Peyer's patch (tissue), 4 donors: Measurements from ENCODE around the gene AK1. TPM values are rescaled to one million over a fixed set of nuclear protein-coding genes. Genes with fewer than 3 reads are reported as not detected.

ENCODE experiments used
- DNase-seq, 3 donors: peaks; one replicate each; pipeline ENCODE4 v3.0.0-alpha.2; 2017 to 2019
- H3K27ac ChIP-seq, 4 donors: fragments of 200-600 bp; sonication (generic); one replicate each; pipeline ENCODE4 v1.5.1; 2016 to 2019
- H3K27me3 ChIP-seq, 2 donors: fragments of 200-600 bp; sonication (generic); one replicate each; pipeline ENCODE4 v1.5.1; 2019
- H3K36me3 ChIP-seq, 3 donors: fragments of 200-600 bp; sonication (generic); one replicate each; pipeline ENCODE4 v1.5.1; 2016 to 2019
- H3K4me1 ChIP-seq, 4 donors: fragments of 200-600 bp; sonication (generic); one replicate each; pipeline ENCODE4 v1.5.1; 2016 to 2019
- H3K4me3 ChIP-seq, 4 donors: fragments of 200-600 bp; sonication (generic); 1 replicate in 3 of 4; 2 replicates in 1 of 4; pipeline ENCODE4 v1.5.1; 2016 to 2019; ENCODE audit warnings: mild to moderate bottlenecking in 1 of 4
- H3K9me3 ChIP-seq, 4 donors: fragments of 200-600 bp; sonication (generic); one replicate each; pipeline ENCODE4 v1.5.1; 2016 to 2019; ENCODE audit warnings: mild to moderate bottlenecking in 1 of 4
- POLR2A ChIP-seq, 2 donors: fragments of 450-650 bp; IDR thresholded peaks; one replicate each; pipeline ENCODE4 v1.5.1; 2017; ENCODE audit warnings: antibody characterized with exemption in 2 of 2, mild to moderate bottlenecking in 2 of 2, moderate library complexity in 2 of 2
- total RNA-seq, 4 donors: library from RNA; depleted of rRNA; stranded (reverse); fragments of >200 nt; gene quantifications; one replicate each; pipeline ENCODE4 v1.1.0, GENCODE V29; 2016
- TF ChIP-seq, protein P1 (sequence below), 6 experiments: fragments of 450-650 bp in 4 of 6; fragments of 200-600 bp in 2 of 6; sonication (generic) in 1 of 6; IDR thresholded peaks; one replicate each; pipeline ENCODE4 v1.5.1; 2017 to 2019; ENCODE audit warnings: antibody characterized with exemption in 6 of 6, mild to moderate bottlenecking in 3 of 6, moderate library complexity in 1 of 6

The AK1 gene
- total RNA-seq, 4 donors from 2014 or later = 2.5 to 22.3 (median 18.4) TPM

DNA sequence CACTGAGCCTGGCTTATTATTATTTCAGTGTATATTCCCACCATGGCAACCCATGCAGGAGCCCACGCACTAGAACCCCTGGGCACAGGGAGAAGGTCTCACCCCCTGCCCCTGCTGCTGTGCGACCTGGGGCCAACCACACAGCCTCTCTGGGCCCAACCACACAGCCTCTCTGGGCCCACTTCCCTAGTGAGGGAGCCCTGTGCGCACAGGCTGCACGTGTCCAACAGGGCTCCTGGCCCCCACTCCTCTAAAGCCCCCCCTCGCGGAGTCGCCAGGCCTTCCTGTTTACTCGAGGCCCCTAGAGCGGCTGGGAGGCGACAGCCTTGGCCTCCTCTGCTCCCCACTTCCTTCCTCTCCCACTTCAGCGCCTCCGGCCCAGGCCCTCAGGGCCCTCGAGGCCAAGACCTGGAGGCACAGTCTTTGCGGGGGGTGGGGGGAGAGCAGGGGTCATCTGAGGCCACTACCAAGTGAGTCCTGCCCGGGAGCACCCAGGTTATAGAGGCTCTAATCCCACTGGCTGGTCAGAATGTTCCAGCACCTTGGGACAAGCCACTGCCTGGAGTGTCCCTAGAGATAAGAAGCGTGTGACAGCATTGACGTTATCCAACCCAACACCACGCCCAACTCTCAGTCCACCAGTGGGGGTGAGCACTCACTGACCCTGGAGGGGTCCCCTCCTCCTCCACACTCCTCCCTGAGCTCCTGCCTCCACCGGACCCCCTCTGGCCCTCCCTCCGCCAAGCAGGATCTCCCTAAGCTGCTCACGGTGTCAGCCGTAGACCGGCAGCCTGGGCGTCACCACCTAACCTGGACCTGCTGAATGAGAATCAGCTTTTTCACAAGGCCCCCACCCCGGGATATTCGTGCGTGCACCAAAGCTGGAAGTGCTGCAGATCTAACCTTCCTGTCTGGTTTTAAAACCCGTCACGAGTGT, 15.1 kb downstream of the AK1 start:
- Histone ChIP-seq H3K27ac (peak overlapping the region; percentile 77 to 82 (median 80)), H3K9me3 (no peaks in the 10 kb centered on the region), H3K4me1 (peaks cover 0 to 41% (median 36%) of the 10 kb centered on the region in 4 donors), H3K27me3 (no peaks in the 10 kb centered on the region), H3K4me3 (no peak overlapping the region), H3K36me3 (no peaks in the 10 kb centered on the region)
- TF ChIP-seq, protein P1, sequence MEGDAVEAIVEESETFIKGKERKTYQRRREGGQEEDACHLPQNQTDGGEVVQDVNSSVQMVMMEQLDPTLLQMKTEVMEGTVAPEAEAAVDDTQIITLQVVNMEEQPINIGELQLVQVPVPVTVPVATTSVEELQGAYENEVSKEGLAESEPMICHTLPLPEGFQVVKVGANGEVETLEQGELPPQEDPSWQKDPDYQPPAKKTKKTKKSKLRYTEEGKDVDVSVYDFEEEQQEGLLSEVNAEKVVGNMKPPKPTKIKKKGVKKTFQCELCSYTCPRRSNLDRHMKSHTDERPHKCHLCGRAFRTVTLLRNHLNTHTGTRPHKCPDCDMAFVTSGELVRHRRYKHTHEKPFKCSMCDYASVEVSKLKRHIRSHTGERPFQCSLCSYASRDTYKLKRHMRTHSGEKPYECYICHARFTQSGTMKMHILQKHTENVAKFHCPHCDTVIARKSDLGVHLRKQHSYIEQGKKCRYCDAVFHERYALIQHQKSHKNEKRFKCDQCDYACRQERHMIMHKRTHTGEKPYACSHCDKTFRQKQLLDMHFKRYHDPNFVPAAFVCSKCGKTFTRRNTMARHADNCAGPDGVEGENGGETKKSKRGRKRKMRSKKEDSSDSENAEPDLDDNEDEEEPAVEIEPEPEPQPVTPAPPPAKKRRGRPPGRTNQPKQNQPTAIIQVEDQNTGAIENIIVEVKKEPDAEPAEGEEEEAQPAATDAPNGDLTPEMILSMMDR (IDR thresholded peaks at IDR 0.05) = no peak
- TF ChIP-seq POLR2A (IDR thresholded peaks at IDR 0.05) = no peak
- peak; percentile 71 to 96 (median 94) for DNase-seq

DNA sequence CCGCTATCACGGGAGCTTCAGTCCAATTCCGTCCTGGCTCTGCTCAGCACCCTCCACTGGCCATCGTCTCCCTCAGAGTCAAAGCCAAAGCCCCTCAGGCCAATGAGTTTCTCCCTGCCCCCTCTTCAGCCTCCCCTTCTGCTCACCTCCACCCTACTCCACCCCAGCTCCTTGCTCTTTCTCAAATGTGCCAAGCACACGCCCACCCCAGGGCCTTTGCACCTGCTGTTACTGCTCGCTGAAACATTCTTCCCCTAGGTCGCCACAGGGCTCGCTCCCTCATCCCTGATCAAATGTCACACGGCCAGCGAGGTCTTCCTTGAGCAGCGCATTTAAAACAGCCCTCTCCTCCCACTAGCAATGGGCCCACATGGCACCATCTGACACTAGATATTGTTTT, 16.7 kb downstream of the AK1 start:
- Histone ChIP-seq H3K4me3 (no peak overlapping the region), H3K4me1 (peaks cover 0 to 41% (median 36%) of the 10 kb centered on the region in 4 donors), H3K27ac (peak overlapping the region in 2 of 4 donors; percentile 78 to 82), H3K9me3 (no peaks in the 10 kb centered on the region), H3K27me3 (no peaks in the 10 kb centered on the region), H3K36me3 (no peaks in the 10 kb centered on the region)
- no peak for TF ChIP-seq POLR2A (IDR thresholded peaks at IDR 0.05)
- TF ChIP-seq, protein P1 (IDR thresholded peaks at IDR 0.05) = no peak
- no peak for DNase-seq

DNA sequence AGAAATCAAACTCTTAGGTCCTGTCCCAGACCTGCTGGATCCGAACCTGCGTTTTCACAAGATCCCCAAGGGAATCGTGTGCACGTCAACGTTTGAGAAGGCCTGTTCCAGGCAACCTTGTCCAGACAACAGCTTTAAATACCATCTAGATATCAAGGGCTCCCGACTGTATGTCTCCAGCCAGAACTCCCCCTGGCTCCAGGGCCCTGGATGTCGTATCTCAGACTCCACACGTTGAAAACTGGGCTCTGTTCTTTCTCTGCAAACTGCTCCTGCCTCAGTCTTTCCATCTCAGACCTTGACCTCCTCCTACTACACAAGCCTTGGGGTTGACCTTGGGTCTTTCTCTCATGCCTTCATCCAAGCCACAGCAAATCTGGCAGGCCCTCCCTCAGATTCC, 17.2 kb downstream of the AK1 start:
- Histone ChIP-seq H3K27ac (peak overlapping the region in 1 of 4 donors; percentile 4), H3K4me1 (peaks cover 0 to 41% (median 34%) of the 10 kb centered on the region in 4 donors), H3K36me3 (no peaks in the 10 kb centered on the region), H3K9me3 (no peaks in the 10 kb centered on the region), H3K4me3 (no peak overlapping the region), H3K27me3 (no peaks in the 10 kb centered on the region)
- TF ChIP-seq, protein P1 (IDR thresholded peaks at IDR 0.05) = no peak
- no peak for TF ChIP-seq POLR2A (IDR thresholded peaks at IDR 0.05)
- no peak for DNase-seq

DNA sequence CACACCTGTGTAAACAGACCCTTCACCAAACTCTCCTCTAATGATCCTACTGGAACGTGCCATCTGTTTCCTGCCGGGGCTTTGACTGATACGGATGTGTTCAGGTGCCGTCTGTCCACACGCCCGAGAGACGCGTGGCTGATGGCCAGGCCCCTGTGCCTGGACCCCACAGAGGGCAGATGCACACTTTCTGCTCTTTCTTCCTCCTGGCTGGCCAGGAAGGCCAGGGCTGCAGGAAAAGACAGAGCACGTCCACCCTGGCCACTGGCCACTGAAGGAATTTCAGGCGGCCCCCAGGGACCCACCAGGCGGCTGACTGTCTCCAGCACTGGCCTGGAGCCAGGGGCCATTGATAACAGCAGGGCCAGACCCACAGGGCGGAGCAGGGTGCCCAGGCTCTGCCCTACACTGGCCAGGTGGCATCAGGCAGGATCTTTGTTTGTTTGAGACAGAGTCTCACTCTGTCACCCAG, 19.4 kb downstream of the AK1 start:
- no peaks in the 10 kb centered on the region for H3K27me3 ChIP-seq
- H3K27ac ChIP-seq = peak overlapping the region in 2 of 4 donors; percentile 30 to 60
- peaks cover 0 to 43% (median 29%) of the 10 kb centered on the region in 4 donors for H3K4me1 ChIP-seq
- no peak for DNase-seq
- H3K36me3 ChIP-seq = no peaks in the 10 kb centered on the region
- H3K4me3 ChIP-seq = no peak overlapping the region
- no peaks in the 10 kb centered on the region for H3K9me3 ChIP-seq
- TF ChIP-seq POLR2A (IDR thresholded peaks at IDR 0.05) = no peak

DNA sequence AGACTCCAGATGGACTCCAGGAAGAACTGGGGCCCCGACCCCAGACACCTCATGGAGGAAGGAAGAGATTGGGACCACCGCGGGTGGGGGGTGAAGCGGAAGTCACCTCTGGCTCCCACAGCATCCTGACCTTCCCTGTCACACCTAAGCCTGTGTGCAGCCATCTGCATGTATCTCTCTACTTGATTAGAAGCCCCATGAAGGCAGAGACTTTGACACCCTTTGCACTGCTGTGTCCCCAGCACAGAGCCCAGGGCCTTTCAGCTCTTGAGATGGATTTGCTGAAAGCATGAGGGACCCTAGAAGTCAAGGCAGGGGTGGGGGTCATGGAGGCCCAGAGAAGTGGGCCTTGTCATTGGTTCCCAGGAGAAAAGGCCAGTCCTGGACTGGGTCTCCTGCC, 20.2 kb downstream of the AK1 start:
- no peak for DNase-seq
- no peaks in the 10 kb centered on the region for H3K9me3 ChIP-seq

More for the DNA sequence above, 20.2 kb downstream of the AK1 start:
- no peaks in the 10 kb centered on the region for H3K36me3 ChIP-seq
- peaks cover 0 to 38% (median 21%) of the 10 kb centered on the region in 4 donors for H3K4me1 ChIP-seq
- H3K27me3 ChIP-seq = no peaks in the 10 kb centered on the region
- no peak overlapping the region for H3K4me3 ChIP-seq
- H3K27ac ChIP-seq = peak overlapping the region in 2 of 4 donors; percentile 30 to 60
- TF ChIP-seq, protein P1 (IDR thresholded peaks at IDR 0.05) = no peak
- TF ChIP-seq POLR2A (IDR thresholded peaks at IDR 0.05) = no peak
